ENCODE results near the gene PLEKHA6. TPM values are rescaled to one million over a fixed set of nuclear protein-coding genes. Genes with fewer than 3 reads are reported as not detected.

The PLEKHA6 gene
- total RNA-seq, 6 experiments from 2014 or later: 16.6 to 31.1 (median 22.1) TPM

GRCh38 chr1:204336421-204337035 lies 23.2 kb downstream of the PLEKHA6 start:
- intact Hi-C loops (cut with DNase I): no loop called here
- 20% methylated on average over 1 of the region's 3 CpGs for WGBS (ENCODE audit: insufficient coverage, low coverage, low lambda C conversion rate, missing lambda C conversion rate)

GRCh38 chr1:204335533-204335932 lies 24.2 kb downstream of the PLEKHA6 start:
- no peak for TF ChIP-seq CTCF (IDR thresholded peaks at IDR 0.05)
- no peak for TF ChIP-seq POLR2A (IDR thresholded peaks at IDR 0.05)
- no peaks in the 10 kb centered on the region for H3K9me3 ChIP-seq
- intact Hi-C loops (cut with DNase I): no loop called here
- DNase-seq (no peak), ATAC-seq (no peak)
- WGBS (ENCODE audit: insufficient coverage, low coverage, low lambda C conversion rate, missing lambda C conversion rate): no CpG with 5 or more reads among the region's 1 CpG
- H3K27ac ChIP-seq: no peak overlapping the region
- H3K4me1 ChIP-seq: no peaks in the 10 kb centered on the region
- no peak overlapping the region for H3K4me3 ChIP-seq
- no peaks in the 10 kb centered on the region for H3K36me3 ChIP-seq
- H3K27me3 ChIP-seq: no peaks in the 10 kb centered on the region

More at GRCh38 chr1:204336421-204337035, 23.2 kb downstream of the PLEKHA6 start:
- H3K27ac ChIP-seq: no peak overlapping the region
- ATAC-seq: no peak
- H3K4me1 ChIP-seq: no peaks in the 10 kb centered on the region
- no peaks in the 10 kb centered on the region for H3K9me3 ChIP-seq
- TF ChIP-seq POLR2A (IDR thresholded peaks at IDR 0.05) (no peak), CTCF (IDR thresholded peaks at IDR 0.05) (no peak)
- H3K4me3 ChIP-seq: no peak overlapping the region
- no peak for DNase-seq
- no peaks in the 10 kb centered on the region for H3K36me3 ChIP-seq
- H3K27me3 ChIP-seq: no peaks in the 10 kb centered on the region

GRCh38 chr1:204335085-204335484 lies 24.6 kb downstream of the PLEKHA6 start:
- no peaks in the 10 kb centered on the region for H3K4me1 ChIP-seq
- H3K9me3 ChIP-seq: no peaks in the 10 kb centered on the region
- H3K27ac ChIP-seq: no peak overlapping the region
- intact Hi-C loops (cut with DNase I): no loop called here
- no peak for TF ChIP-seq CTCF (IDR thresholded peaks at IDR 0.05)
- TF ChIP-seq POLR2A (IDR thresholded peaks at IDR 0.05): no peak
- no peaks in the 10 kb centered on the region for H3K36me3 ChIP-seq
- WGBS (ENCODE audit: insufficient coverage, low coverage, low lambda C conversion rate, missing lambda C conversion rate): 92% methylated on average over 1 of the region's 1 CpG
- no peak overlapping the region for H3K4me3 ChIP-seq
- H3K27me3 ChIP-seq: no peaks in the 10 kb centered on the region
- no peak for ATAC-seq
- no peak for DNase-seq

- intact Hi-C loops (cut with DNase I): no loop called here
- DNase-seq: no peak
- no peak for ATAC-seq
- H3K9me3 ChIP-seq: no peaks in the 10 kb centered on the region
- H3K27ac ChIP-seq: no peak overlapping the region
- H3K4me1 ChIP-seq: no peaks in the 10 kb centered on the region
- H3K27me3 ChIP-seq: no peaks in the 10 kb centered on the region
- WGBS (ENCODE audit: insufficient coverage, low coverage, low lambda C conversion rate, missing lambda C conversion rate): 89% methylated on average over 5 of the region's 7 CpGs
- H3K4me3 ChIP-seq: no peak overlapping the region
- TF ChIP-seq CTCF (IDR thresholded peaks at IDR 0.05) (no peak), POLR2A (IDR thresholded peaks at IDR 0.05) (no peak)
- H3K36me3 ChIP-seq: no peaks in the 10 kb centered on the region
These were observed 25.3 kb downstream of the PLEKHA6 start for GRCh38 chr1:204334455-204334854.

All from right lobe of liver (tissue), 6 donors.